AG09309 (cell line): ENCODE data around the gene BRD7.

Source experiments
- DNase-seq: peaks from one replicate; pipeline ENCODE4 v3.0.0-alpha.2; 2010; ENCODE audit warnings: low read depth
- H3K4me3 ChIP-seq: 2 replicates; pipeline ENCODE4 v1.5.1; 2011; ENCODE audit warnings: mild to moderate bottlenecking, low read depth, low read length, moderate library complexity; ENCODE audit not compliant: control insufficient read depth
- TF ChIP-seq, protein P1 (sequence below): IDR thresholded peaks from 2 replicates; pipeline ENCODE4 v1.5.1; 2011; ENCODE audit warnings: mild to moderate bottlenecking, low read depth, low read length, inconsistent platforms; ENCODE audit not compliant: insufficient read depth, control insufficient read depth; ENCODE audit errors: missing control alignments

BRD7 gene

DNA sequence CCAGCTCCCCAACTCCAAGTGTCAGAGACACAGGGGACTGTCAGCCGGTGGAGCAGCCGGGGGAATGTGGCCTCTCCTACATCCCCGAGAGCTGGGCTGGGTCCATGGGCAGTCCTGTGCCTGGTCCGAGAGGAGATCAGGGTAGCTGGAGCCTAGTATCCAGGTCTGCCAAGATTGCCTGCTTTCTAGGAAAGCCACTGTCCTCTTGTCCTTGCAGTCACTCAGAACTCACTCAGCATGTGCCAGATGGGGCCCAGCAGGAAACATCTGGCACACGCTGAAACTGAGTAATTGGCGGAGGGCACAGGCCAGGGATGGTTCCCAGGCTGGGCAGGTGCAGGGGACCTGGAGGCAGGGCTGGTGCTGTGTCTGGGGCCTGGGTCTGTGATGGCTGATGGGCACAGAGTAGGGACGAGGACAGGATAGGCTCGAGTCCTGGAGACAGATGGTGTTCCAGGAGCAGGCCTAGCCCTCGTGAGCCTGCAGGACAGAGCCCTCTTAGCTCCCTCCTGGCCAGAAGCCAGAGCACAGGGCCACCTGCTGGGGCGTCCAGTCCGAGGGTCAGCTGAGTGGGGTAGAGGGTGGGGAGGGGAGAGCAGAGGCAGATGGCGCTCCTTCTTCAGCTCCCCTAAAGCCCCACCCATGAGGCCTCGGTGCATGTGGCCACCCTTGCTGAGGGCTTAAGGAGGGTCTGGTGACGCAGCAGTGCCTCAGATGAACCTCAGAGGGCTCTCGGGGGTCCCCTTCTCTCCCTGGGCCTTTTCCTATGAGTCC is 71.3 kb downstream of the BRD7 start:
- no peak for DNase-seq
- no peak overlapping the region for H3K4me3 ChIP-seq
- TF ChIP-seq, protein P1, sequence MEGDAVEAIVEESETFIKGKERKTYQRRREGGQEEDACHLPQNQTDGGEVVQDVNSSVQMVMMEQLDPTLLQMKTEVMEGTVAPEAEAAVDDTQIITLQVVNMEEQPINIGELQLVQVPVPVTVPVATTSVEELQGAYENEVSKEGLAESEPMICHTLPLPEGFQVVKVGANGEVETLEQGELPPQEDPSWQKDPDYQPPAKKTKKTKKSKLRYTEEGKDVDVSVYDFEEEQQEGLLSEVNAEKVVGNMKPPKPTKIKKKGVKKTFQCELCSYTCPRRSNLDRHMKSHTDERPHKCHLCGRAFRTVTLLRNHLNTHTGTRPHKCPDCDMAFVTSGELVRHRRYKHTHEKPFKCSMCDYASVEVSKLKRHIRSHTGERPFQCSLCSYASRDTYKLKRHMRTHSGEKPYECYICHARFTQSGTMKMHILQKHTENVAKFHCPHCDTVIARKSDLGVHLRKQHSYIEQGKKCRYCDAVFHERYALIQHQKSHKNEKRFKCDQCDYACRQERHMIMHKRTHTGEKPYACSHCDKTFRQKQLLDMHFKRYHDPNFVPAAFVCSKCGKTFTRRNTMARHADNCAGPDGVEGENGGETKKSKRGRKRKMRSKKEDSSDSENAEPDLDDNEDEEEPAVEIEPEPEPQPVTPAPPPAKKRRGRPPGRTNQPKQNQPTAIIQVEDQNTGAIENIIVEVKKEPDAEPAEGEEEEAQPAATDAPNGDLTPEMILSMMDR, result no peak

DNA sequence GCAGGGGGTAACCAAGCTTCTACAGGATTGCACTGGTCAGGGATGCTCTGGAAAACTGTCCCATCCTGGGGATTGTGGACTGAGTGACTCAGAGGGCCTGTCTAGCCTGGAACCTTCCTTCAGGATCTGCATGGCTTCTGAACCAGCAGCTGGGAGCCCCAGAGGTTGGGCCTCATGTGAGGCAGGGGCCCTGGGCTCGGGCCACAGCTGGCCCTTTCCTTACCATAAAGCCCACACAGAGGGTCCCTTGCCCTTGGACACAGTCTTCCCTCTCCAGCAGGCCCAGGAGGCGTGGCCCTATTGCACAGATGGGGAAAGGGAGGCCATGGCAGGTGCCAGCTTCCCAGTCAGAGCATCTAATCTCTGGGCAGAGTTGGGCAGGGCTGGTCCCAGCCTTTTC is 72.0 kb downstream of the BRD7 start:
- DNase-seq, result no peak
- H3K4me3 ChIP-seq, result no peak overlapping the region
- TF ChIP-seq, protein P1, result no peak

DNA sequence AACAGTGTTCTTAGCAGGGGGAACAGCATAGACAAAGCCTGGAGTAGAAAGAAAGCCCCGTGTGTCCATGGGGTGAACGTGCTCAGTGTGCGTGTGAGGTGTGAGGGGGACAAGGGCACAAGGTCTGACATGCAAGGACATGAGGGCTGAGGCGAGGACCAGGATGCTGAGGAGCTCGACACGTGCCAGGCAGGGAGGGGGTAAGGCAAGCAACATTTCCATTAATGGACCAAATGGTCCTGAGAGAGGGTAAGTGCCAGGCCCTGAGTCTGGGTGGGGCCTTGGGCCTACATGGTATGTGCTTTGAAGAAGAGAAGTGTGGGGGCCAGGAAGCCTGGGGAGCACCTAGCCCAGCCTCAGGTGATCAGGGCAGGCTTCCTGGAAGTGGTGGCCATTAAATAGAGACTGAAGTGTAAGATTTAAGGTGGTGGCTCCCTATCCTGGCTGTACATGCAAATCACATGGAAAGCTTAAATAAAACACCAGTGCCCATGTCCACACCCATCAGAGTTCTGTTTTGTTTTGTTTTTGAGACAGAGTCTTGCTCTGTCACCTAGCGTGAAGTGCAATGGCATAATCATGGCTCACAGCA is 73.2 kb downstream of the BRD7 start:
- TF ChIP-seq, protein P1, result no peak
- H3K4me3 ChIP-seq, result no peak overlapping the region
- no peak for DNase-seq

DNA sequence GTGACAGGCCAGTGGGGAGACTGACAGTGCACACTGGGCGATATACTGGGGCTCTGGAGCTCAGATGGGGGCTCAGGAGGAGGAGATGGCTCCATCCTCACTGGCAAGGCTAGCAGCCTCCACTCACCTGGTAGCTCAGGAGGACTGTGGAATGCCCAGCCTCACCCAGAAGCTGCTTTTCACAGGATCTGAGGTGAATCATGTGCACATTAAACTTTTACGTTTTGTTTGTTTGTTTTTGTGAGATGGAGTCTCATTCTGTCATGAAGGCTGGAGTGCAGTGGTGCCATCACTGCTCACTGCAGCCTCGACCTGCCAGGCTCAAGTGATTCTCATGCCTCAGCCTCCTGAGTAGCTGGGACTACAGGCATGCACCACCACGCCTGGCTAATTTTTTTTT is 73.8 kb downstream of the BRD7 start:
- DNase-seq, result no peak
- TF ChIP-seq, protein P1, result no peak
- H3K4me3 ChIP-seq, result no peak overlapping the region

DNA sequence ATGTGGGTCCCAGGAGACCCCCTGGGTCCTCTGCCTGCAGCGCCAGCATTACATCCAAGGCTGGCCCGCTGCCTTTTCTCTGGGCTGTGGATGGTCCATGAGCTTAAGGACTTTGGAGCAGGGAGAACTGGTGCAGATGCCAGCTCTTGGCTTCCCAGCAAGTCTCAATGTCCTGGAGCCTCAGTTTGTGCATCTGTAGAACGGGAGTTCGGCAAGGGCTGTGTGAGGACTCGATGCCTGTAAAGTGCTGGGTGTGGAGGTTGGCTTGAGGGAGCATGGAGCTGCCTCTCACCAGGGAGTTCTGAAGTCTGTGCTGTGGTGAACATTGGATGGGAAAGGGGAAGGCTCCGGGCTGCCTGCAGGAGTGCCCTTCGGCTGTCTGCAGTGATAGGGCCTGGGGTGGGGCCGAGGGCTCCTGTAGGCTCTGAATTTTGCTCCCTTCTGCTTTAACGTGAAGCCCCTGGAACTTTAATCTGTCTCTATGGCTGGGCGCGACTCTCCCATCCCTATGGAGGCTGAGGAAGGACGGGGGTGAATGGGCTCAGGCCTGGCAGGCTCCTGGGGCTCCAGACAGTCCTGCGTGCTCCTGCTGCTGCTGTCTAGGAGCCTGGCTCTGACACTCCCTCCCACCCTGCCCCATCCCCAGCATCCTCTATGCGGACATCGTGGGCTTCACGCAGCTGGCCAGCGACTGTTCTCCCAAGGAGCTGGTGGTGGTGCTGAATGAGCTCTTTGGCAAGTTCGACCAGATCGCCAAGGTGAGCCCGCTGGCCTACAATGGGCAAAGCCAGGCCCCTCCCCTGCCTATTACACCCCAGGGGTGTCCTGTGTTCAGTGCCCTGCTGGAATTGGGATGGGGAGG is 74.6 kb downstream of the BRD7 start:
- H3K4me3 ChIP-seq, result no peak overlapping the region
- DNase-seq, result no peak
- TF ChIP-seq, protein P1, result no peak

DNA sequence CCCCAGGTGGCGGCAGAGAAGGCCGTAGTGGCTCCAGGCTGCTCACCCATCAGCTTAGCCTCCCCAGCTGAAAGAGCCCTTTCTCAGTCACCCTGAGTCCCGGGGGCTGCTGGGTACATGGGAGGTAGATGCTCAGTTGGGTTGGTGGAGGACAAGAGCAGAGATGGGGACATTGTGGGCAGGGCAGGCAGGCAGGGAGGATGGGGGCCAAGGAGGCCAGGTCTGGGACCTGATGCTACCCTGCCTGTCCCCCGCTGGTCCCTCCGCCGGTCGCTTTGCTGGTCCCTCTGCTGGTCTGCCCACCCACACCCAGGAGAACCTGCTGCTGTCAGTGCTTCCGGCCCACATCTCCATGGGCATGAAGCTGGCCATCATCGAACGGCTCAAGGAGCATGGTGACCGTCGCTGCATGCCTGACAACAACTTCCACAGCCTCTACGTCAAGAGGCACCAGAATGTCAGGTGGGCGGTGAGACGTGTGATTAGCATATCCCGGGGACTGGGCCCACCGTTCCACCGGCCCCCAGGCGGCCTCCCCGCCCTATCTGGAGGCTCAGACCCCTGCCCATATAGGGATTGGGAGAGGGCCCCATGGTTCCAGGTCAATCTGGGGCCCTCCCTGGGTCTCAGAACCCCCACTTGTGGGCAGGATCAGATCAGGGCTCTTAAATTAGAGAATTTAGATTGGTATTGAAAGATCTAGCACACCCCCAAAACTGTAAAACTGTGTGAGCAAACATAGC is 75.6 kb downstream of the BRD7 start:
- no peak overlapping the region for H3K4me3 ChIP-seq
- DNase-seq, result no peak
- TF ChIP-seq, protein P1, result no peak
